HG02970 (cell line): ENCODE data around the gene TVP23C.
"Not testable (repeated sequence)": the region's sequence is repeated elsewhere in the genome, so short reads cannot be mapped to it uniquely, and the experiment has no call there.

Experiments used
- ATAC-seq: cut with Tn5 transposase; IDR thresholded peaks from one replicate; pipeline ENCODE4 v1.9.1; 2021; ENCODE audit warnings: mild to moderate bottlenecking, moderate library complexity, moderate number of reproducible peaks; ENCODE audit not compliant: unreplicated experiment, low FRiP score

TVP23C gene

DNA sequence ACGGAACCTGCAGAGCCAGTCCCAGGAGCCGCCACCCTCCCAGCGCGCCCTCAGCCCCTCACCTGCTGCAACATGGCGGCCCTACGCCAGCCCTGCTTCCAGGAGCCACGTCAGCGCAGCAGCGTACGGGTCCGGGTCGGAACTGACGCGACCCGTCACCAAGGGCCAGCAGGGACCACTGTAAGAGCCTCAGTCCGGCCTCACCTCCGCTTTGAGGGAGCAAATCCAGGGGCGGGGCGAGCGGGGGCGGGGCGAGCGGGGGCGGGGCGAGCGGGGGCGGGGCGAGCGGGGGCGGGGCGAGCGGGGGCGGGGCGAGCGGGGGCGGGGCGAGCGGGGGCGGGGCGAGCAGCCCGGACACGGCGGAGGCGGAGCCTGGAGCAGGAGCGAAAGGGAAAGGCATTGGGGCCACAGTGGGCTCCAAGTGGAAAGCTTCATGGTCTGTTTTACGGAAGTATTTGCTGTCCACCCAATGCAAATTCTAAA is at the start of gene TVP23C:
Gene TVP23C (minus strand): TSS at position 109 of the 483 bp plus-strand sequence. CDS start 35 bp downstream, at position 74.
- peak; percentile 67 for ATAC-seq

GRCh38 chr17:15592960-15593359 is 29.7 kb upstream of the TVP23C start:
- not testable (repeated sequence) for ATAC-seq

DNA sequence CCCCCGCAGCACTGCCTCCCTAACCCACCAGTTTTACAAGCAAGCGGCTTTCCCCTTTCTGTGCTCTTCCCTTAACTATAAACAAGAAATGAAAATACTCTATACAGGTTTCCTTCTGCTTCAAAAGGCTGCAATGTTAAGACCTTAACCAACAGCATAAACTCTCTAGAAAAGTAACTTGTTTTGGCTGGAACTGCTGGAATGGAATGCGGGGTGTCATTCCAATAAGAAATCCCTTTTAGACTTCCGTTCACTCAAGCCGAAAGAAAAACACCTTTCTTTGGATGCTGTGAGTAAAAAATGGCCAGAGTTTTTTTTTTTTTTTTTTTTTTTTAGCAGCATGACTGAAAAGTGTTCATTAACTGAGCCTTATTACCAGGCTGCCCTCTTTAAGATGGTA is 28.7 kb upstream of the TVP23C start:
- not testable (repeated sequence) for ATAC-seq

DNA sequence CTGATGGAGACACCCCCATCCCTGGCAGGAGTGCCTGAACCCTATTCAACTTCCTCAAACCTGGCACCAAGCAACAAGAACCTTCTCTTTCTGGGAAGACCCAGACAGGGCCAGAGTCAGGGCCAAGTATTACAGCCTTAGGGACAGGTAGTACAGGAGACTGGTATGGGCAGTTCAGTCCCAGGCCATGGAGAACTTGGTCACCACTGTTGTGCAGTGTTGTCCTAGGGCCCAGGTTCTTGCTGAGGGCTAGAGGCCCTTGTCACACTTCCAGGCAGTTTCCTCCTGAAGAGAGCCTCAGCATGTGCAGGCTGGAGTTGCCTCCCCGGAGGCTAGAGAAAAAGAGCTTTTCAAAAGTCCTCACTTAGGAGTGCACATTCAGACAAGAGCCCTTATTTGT is 27.6 kb upstream of the TVP23C start:
- not testable (repeated sequence) for ATAC-seq

DNA sequence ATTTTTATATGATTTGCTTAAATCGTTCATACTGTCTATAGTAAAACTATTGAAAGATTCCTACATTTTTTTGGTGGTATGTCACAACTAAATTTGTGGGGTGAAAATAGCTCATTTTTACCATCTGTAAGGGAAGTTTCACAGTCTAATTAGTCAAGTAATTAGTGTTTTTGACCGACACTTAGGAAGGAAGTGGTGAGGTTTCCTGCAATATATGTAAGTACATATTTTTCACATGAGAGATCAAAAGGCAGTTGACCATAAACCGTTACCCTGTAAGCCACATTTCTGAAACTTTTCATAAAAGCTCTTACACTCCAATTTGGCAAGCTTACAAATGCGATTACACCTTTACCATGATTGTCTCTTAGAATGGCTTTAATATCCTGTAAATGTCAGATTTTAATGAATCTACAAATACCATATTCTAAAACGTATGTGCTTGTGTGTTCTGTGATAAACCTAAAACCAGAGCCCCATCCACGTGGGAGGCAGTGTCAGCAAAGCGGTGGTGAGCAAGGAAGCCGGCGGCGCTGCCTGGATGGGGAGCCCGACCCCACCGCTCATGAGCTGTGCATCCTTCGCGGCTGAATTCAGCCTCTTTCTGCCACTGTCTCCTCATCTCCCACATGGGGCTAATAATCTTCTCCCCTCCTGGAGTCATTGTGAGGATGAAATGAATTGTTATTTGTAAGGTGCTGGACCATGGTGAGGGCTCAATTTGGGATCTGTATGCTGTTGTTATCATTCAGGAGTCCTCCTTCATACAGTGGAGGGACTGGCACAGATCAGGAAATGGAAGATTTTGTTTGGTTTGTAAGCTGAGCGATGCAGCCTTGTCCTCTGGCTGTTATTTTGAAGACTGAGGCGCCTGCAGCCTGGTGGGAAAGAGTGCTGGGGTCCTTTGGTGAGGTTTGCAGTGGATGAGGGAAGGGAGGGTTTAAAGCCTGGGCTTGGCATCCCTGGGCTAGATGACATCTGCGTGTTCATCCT is 26.6 kb upstream of the TVP23C start:
- ATAC-seq, result not testable (repeated sequence)

DNA sequence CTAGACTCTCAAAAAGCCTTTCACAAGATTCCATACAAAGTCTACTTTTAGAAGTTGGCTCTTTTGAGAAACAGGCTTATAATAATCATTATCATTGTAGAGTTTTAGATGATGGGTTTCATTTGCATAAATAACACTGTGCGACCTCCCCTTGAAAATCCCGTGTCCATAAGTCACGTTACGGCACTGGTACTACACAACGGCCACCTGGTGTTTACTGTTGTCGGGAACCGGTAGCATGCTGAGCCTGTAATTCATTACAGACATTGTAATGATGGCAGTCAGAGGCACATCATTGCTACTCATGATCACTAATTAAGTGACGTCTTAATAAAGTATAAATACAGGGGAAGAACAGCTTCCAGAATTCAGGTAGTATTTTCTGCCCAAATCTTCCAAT is 24.7 kb upstream of the TVP23C start:
- ATAC-seq, result not testable (repeated sequence)

- not testable (repeated sequence) for ATAC-seq
Measured at GRCh38 chr17:15583313-15583712, 20.0 kb upstream of the TVP23C start.

DNA sequence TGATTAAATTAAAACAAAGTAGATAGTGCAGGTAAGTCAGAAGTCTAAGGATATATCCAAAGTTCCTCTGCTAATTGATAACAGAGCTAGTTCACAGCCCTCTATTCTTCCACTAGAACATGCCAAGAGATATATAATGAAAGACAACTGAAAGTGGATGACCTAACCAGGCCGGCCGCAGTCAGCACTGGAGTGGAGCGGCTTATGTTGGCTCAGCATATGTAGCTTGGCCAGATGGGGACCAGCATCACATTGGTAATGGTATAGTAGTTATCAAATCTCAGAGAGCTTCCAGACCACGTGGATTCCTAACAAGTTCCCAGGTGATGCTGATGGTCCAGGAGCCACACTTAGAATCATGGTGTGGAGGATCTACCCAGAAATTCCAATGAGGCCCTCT is 18.2 kb upstream of the TVP23C start:
- ATAC-seq, result not testable (repeated sequence)

DNA sequence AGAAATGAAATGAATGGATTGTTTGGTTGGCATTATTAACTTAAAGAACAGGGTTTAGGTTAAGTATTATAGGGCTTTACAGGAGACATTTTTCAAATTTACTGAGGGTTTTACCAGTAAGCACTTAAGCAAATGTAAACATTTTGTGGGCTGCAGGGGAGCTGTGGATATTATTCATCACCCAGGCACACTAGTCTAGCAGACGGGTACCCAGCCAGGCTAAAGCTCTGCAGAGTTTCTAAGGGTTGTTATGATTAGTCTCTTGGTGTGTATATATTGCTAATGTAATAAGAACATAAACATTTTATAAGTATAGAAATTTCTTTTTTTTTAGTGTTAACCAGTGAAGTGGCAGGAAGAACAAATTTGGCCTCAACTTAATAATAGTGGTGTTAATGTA is 13.6 kb upstream of the TVP23C start:
- ATAC-seq, result not testable (repeated sequence)

GRCh38 chr17:15574660-15575059 is 11.4 kb upstream of the TVP23C start:
- ATAC-seq, result not testable (repeated sequence)

- ATAC-seq, result not testable (repeated sequence)
Measured at GRCh38 chr17:15573870-15574269, 10.6 kb upstream of the TVP23C start.

DNA sequence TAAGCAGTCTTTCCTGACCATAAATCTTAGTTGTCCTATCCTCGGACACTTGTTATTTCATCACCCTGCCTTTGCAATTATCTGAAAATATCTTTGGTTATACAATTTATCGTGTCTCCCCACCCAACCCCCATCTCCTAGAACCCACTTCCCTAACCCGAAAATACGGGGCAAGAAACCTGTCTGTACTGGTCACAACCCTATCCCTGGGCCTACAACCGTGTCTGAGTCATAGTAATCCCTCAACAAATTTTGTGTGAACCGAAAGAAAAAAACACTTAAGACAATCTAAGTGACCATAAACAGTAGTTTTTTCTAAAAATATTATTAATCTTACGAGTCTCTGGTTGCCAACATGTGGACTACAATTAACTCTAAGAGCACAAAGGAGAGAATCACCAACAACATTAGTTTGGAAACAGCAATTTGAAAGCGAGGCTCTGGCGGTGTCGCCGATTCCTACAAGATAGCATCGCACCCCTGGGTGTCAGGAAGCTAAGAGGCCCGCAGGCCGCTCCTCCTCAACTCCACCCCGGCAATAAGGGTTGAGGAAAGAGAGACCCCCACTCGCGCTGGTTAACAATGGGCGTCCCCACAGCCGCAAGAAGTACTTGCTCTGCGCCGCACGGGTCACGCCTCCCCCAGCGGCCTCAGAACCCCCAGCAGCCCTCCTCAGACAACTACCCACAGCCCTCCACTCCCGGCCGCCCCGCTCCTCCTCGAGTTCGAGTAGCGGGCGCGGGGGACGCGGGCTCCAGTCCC is 489 bp downstream of the TVP23C start:
- ATAC-seq, result not testable (repeated sequence)

- not testable (repeated sequence) for ATAC-seq
Measured at GRCh38 chr17:15561439-15561838, 1.8 kb downstream of the TVP23C start.

GRCh38 chr17:15558403-15559105 is 4.7 kb downstream of the TVP23C start:
- not testable (repeated sequence) for ATAC-seq

DNA sequence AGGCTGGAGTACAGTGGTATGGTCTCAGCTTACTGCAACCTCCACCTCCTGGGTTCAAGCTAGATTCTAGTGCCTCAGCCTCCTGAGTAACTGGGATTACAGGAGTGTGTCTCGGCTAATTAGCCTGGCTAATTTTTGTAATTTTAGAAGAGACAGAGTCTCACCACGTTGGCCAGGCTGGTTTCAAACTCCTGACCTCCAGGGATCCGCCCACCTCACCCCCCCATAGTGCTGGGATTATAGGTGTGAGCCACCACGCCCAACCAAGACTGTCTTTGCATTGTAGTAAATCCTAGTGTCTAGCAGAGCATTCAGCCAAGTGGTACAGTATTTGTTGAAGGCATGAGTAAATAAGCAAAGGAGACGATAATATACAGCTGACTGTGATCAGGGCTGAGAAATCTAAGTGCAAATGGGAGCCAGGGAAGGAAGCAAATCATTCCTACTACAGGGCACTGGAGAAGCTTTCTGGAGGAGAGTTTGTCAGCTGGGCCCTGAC is 5.9 kb downstream of the TVP23C start:
- not testable (repeated sequence) for ATAC-seq

DNA sequence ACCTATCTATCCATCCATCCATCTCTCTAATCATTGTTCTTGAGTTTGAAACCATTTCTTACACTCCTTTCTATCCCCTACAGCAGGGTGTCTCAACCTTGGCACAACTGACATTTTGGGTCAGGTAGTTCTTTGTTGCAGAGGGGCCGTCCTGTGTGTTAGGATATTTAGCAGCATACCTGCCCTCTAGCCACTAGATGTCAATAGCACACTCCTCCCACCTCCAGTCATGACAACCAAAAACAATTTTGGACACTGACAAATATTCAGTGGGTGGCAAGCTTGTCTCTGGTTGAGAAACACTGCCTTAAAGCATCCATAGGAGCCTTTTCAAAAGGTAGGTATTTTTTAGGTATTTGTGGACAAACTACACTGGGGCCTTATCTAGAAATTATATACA is 10.4 kb downstream of the TVP23C start:
- ATAC-seq, result not testable (repeated sequence)

- not testable (repeated sequence) for ATAC-seq
Measured at GRCh38 chr17:15549552-15549951, 13.7 kb downstream of the TVP23C start.

DNA sequence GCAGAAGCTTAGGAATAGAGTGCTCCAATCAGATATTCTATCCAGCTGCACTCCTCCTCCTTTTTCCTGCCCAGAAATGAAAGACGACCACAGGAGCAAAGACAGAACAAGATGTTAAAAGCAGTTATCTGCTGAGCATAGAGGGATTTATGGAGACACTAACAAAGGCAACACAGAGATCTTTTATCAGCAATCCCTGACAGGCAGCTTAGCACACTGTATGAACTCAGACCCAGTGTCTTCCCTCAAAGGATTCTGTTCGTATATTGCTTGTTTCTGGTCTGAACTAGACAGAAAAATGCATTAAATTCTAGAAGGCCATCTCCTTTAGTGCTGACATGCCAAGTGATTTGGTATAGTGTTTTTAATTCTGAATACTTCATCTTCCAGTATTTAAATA is 16.7 kb downstream of the TVP23C start:
- ATAC-seq, result not testable (repeated sequence)

GRCh38 chr17:15540371-15541219 is 22.7 kb downstream of the TVP23C start:
- ATAC-seq, result not testable (repeated sequence)
